A549 treated with Mapracorat at 1 μM for 4 hours (cell line): ENCODE measurements around the gene FBF1. TPM values are rescaled to one million over a fixed set of nuclear protein-coding genes. Genes with fewer than 3 reads are reported as not detected.

ENCODE experiments used
- total RNA-seq: library from RNA; stranded (reverse); fragments of 200-300 nt; extraction: Qiagen RNA extraction; gene quantifications from 5 replicates; pipeline ENCODE4 v1.2.3, GENCODE V29; 2022

Gene FBF1
- total RNA-seq: 5.1 to 9.4 TPM (median 8.9 TPM) in 5 replicates

GRCh38 chr17:75940727-75941441 lies at the start of gene FBF1:
Gene FBF1 (minus strand): TSS chr17:75941042. CDS start chr17:75938149, 2,893 bp downstream.

GRCh38 chr17:75978938-75979704 lies 38.3 kb upstream of the FBF1 start, which contains the start of the genes ACOX1 and TEN1:
Gene ACOX1 (minus strand): TSS chr17:75979166. CDS start chr17:75979073, 93 bp downstream.
Gene TEN1 (plus strand): TSS chr17:75979240. CDS start chr17:75986193, 6,953 bp downstream.

GRCh38 chr17:75904749-75905521 lies 35.9 kb downstream of the FBF1 start, which contains the start of gene MRPL38:
Gene MRPL38 (minus strand): TSS chr17:75904884. CDS start chr17:75904875, 9 bp downstream.

GRCh38 chr17:75896415-75897159 lies 44.3 kb downstream of the FBF1 start, which contains the start of gene TRIM65:
Gene TRIM65 (minus strand): TSS chr17:75896951. CDS start chr17:75896937, 14 bp downstream.

GRCh38 chr17:75878174-75878998 lies 62.5 kb downstream of the FBF1 start, which contains the start of gene TRIM47:
Gene TRIM47 (minus strand): TSS chr17:75878581. CDS start chr17:75878548, 33 bp downstream.

Other genes with a start within 250 kb of the FBF1 start
- gene ITGB4, start 219.6 kb downstream of the FBF1 start, total RNA-seq: 92.0 to 109 TPM (median 95.3 TPM) in 5 replicates
- 51.5 to 83.8 TPM (median 80.0 TPM) in 5 replicates for gene GALK1, start 175.8 kb downstream of the FBF1 start, total RNA-seq
- gene UNK, start 156.2 kb downstream of the FBF1 start, total RNA-seq: 26.6 to 31.6 TPM (median 30.8 TPM) in 5 replicates
- 2.8 to 6.6 TPM (median 6.2 TPM) in 5 replicates for gene UNC13D, start 96.6 kb downstream of the FBF1 start, total RNA-seq
- gene WBP2, start 85.7 kb downstream of the FBF1 start, total RNA-seq: 79.2 to 91.0 TPM (median 85.9 TPM) in 5 replicates
- 137 to 190 TPM (median 173 TPM) in 5 replicates for gene TRIM47, start 62.5 kb downstream of the FBF1 start, total RNA-seq
- gene TRIM65, start 44.1 kb downstream of the FBF1 start, total RNA-seq: 27.9 to 41.7 TPM (median 38.6 TPM) in 5 replicates
- gene MRPL38, start 36.2 kb downstream of the FBF1 start, total RNA-seq: 82.5 to 130 TPM (median 123 TPM) in 5 replicates
- gene ACOX1, start 38.1 kb upstream of the FBF1 start, total RNA-seq: 13.5 to 18.4 TPM (median 16.6 TPM) in 5 replicates
- gene TEN1, start 38.2 kb upstream of the FBF1 start, total RNA-seq: 20.6 to 26.5 TPM (median 25.5 TPM) in 5 replicates
- 4.2 to 6.2 TPM (median 4.7 TPM) in 5 replicates for gene CDK3, start 59.8 kb upstream of the FBF1 start, total RNA-seq
- 15.7 to 21.0 TPM (median 16.7 TPM) in 5 replicates for gene EVPL, start 86.3 kb upstream of the FBF1 start, total RNA-seq
- gene SRP68, start 131.5 kb upstream of the FBF1 start, total RNA-seq: 76.1 to 80.1 TPM (median 78.6 TPM) in 5 replicates
- gene GALR2, start 133.7 kb upstream of the FBF1 start, total RNA-seq: 0.54 to 2.1 TPM (median 1.8 TPM) in 5 replicates
- 0.10 to 0.36 TPM (median 0.22 TPM) in 5 replicates for gene ZACN, start 138.1 kb upstream of the FBF1 start, total RNA-seq
- 53.7 to 67.5 TPM (median 64.7 TPM) in 5 replicates for gene EXOC7, start 162.7 kb upstream of the FBF1 start, total RNA-seq
- gene FOXJ1, start 200.2 kb upstream of the FBF1 start, total RNA-seq: 0.41 to 0.80 TPM (median 0.70 TPM) in 5 replicates